Stimulated activated CD8-positive, alpha-beta memory T cell treated with anti-CD3 and anti-CD28 coated beads, Interleukin-4, amount 100 ng/mL, for 4 hours (primary cell): ENCODE data around the gene ENTPD2.
"Not testable (repeated sequence)": the region's sequence is repeated elsewhere in the genome, so short reads cannot be mapped to it uniquely, and the experiment has no call there.

Experiments used
- DNase-seq, 2 donors: peaks; one replicate each; pipeline ENCODE4 v3.0.0-alpha.2; 2020; ENCODE audit warnings: low read depth in 2 of 2, low spot score in 1 of 2

The ENTPD2 gene

DNA sequence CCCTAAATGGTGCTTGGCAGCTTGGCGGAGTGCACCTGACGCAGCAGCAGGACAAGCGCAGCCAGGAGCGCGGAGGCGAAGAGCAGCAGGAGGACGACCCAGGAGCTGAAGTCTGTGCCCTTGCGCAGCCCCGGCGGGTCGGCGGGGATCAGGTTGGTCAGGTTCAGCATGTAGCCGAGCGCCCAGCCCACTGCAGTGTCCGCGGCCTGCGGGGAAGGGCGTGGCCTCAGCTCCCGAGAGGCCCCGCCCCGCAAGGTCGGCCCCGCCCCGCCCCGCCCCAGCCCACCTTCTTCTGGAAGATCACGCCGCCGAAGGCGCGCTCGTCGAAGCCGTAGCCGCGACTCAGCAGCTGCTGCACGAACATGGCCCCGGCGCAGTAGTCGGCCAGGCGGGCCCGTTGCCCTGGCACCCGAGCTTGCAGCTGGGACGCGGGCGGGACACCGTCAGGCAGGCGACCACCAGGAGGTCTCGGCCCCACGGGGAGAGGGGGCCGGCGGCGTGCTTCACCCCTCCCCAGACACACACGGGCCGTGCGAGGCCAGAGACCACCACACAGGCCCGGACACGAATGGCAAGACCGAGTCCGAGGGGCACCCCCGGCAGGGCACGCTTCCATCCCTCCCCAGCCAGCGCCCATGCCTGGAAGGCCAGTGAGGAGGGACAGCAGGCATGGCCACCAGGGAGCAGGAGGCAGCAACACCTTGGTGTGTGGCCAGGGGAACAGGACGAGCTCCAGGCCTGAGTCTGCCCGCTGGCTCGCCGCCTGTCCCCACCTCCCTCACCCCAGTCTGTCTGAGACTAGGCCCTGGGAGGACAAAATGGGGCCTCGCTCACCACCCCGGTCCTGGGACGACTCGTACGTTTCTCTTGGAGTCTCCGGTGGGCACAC, 5.0 kb downstream of the ENTPD2 start:
- DNase-seq, result no peak

DNA sequence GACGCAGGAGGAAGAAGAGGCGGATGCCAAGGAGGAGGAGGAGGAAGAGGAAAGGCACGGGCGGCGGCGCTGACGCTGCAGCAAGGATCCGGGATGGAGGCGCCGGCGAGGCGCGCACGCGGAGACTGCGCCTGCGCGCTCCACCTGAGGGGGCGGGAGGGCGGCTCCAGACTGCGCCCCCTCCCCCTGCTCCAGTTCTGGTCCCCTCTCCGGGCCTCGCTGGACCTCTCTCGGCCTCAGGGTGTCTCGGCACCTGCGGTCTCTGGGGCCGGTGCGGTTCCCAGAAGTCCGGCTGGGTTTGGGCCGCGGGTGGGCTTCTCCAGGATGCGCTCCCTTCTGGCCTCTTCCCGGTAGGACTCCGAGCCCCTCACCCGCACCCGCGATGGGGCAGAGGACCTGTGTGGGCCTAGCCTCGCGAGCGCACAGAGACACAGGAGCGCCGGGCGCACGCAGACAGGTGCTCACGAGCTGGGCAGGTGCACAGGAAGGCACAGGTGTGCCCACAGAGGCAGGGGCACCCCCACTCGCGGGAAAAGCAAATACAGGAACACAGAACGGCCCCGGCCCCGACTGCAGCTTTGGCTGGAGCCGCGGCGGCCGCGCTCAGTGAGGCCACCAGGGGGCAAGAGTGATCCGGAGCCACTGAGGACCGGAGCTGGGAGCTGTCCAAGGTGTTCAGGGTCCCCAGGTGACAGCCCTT, 7.6 kb downstream of the ENTPD2 start, which contains the start of gene NPDC1:
Gene NPDC1, minus strand, starts transcription at position 90 of the 700 bp plus-strand sequence. CDS start 188 bp downstream, outside the sequence.
- peak; percentile 51 to 56 for DNase-seq

DNA sequence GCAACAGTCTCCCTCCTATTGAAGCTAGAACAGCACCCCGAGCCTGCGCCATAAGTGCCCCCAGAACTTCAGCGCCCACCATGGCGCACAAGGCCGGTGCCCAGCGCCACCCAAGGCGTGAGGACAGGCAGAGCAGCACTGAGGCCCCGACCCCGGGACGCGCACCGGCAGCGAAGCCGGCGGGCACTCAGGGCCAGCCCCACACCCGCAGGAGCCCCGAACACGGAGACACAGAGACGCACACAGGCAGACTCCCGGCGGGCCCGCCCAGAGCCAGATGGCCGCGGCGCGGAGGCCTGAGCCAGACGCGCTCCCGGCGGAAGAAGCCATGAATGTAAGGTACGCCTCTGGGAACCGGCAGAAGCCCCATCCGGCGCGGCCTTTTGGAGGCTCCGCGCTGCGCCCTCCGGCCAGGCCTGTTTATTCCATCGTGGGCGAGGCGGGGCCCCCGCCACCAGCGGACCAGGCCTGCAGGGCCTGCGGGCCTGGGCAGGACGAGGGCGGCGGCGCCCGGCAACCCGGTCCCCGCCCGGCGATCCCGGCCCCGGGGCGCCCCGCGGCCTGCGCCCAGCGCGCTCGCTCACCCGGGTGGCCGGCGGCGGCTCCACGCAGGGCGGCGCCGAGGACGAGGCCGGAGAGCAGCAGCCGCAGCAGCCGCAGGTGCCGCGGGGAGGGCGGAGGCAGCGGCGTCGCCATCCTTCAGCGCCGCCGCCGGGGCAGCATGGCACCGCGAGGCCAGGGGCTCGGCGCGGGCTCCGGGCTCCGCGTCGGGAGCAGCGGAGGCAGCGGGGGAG, 8.4 kb downstream of the ENTPD2 start:
- DNase-seq, result no peak

DNA sequence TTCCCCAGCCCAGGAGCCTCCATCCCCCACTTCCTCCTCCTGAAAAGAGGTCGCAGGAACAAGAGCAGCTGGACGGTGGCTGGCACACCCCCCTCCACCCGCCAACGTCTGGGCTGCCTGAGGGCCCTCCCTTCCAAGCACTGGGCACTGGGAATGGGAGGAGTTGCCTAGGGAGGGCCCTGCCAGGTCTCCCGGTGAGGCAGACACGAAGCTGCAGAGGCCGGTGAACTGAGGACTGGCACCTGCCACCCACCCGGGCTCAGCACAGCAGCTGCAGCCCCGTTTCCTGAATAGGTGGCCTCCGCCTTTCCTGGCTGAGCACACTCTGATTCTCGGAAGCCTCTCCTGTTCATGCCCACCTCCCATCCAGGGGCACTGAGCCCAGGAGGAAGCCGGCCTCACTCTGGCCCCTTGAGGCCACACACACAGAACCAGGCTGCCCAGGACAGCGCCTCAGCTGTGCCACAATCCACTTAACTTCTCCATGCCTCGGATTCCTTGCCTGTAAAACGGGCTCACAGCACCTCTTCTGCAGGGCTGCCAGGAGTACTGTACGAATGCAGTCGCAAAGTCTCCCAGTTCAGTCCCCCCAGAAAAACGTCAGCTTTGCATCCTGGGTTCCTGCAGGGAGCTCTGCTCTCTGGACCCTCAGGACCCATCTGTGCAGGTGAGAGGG, 9.2 kb downstream of the ENTPD2 start:
- DNase-seq, result no peak

DNA sequence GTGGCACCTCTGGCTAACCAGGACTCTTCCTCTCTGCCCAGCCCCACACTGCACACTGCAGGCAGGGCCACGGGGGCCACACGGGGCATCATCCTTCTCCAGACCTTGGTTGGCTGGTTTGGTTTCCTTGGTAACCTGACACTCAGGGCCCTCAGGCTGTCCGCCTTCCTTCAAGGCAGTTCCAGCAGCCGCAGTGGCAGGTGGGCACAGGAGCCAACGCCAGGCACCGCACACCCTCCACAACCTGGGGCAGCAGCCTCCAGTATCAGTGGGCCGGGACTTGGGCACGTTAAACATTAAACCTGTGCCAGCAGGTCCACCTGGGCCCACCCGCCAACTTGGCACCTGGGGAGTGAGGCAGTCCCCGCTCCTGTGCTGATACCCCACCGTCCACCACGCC, 9.8 kb downstream of the ENTPD2 start:
- DNase-seq, result no peak

DNA sequence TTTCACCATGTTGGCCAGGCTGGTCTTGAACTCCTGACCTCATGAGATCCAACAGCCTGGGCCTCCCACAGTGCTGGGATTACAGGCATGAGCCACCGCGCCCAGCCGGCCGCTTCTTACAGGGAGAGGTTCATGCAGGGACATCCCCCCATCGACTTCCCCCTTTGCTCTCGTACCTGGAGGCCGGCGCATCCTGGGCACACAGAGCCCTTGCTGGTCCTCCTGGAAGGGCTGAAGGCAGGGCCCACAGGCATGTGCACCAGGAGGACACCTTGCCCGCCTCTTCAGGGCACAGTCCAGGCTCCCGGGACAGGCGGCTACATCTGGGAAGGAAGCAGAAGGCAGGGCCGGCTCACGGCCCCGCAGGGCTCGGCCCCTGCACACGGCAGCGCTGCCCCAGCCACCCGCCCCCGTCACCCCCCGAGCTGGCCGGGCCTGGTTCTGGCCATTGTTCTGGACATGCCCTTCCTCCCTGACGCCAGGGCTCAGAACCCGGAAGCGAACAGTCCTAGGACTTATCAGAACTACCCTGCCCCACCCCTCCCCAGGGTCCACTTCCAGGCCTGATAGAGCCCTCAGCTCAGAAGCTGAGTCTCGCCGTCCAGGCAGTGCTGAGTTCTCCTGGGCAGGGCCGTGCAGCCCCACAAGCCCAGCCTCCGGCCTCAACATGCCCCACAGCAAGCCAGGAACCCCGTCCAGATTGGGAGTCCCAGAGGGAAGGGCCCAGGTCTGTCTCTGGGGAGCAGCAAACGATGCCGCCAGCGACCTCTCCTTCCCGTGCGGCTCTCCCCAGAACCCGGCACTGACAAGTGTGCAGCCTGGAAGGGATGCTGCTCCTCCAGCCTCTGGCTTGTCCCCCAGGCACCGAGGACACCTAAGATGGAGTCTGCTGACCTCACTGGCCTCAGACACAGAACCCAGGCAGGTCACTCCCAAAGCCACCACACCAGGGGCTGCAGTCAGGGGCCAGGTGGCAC, 10.8 kb downstream of the ENTPD2 start:
- DNase-seq, result no peak

DNA sequence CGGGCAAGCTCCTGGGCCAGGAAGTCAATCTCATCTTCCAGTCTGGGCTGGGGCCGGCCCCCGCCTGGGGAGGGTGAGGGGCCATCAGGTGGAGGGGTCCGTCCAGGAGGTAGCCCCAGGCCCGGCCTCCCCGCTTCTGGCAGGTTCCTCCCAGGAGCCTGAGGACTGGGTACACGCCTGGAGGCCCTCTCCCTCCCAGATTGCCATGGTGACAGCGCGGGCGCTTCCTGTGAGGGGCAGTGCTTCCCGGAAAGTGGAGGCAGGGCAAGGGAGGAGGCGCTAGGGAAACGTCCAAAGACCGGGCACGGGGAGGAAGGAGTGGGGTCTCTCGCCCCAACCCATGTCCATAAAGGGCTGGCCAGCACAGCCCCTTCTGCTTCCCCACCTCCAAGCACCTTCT, 12.7 kb downstream of the ENTPD2 start:
- no peak for DNase-seq

DNA sequence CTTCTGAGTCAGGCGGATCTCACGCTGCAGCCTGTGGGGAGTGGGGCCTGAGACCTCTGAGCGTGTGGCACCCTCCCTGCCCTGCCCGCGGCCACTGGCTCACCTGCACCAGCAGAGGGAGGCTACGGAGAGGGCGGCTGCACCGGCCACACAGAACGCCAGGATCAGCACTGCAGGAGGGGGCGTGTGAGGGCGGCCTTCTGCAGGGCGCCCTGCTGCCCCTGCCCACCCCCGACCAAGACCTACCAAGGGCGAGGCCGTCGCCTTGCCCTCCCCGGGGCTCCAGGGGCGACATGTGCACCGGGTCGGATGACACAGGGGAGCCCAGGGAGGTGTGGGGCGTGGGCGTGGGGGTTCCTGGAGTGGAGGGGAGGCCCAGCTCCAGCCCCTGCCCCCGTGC, 13.3 kb downstream of the ENTPD2 start:
- DNase-seq, result no peak

DNA sequence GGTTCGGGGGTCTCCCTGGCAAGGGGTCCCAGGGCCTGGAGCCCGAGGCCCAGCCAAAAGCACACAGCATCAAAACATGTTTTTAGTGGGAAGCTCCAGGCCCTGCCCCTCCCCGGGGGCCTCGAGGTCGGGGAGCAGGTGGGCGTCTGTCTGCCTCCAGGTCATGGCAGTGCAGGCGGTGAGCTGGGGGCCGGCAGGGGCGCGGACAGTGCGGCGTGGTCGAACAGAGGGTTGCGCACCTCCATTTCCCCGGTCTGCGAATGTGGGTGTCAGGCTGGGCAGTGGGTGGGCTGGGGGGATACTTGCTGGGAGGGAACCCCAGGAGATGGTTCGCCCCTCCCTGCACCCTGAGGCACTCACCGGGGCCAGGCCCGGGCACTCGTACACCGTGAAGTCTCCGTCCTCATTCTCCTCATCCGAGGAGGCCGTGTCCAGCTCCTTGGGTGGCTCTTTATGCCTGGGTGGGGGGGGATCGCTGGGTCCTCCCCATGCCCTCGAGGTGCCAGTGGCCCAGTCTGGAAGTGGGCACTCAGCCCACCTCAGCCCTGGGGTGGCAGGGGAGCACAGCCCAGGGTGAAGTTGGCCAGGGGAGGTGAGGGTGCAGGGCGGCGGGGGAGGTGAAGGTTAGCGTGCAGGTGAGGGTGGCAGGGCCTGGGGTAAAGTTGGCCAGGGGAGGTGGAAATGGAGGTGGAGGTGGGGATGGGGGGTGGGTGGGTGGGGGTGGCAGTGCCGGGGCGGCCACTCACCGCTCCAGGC, 14.1 kb downstream of the ENTPD2 start:
- no peak for DNase-seq

DNA sequence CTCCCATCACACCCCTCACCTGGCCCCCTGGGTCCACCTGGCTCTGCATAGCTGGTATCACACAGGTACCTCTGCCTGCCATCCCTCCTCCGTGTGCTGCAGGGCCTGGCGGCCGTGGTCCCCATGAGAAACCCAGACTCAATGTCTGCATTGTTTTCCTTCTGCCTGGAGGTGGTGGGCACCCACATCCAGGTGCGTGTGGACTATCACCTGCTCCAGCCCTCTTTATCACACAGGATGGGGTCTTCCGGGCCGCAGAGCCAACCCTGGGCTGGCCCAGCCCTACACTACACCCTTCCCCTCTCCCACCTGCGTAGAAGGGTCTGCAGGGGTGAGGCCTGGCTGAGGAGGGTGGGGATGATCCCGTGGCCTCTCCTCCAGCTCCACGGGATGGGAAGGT, 14.9 kb downstream of the ENTPD2 start:
- no peak for DNase-seq

DNA sequence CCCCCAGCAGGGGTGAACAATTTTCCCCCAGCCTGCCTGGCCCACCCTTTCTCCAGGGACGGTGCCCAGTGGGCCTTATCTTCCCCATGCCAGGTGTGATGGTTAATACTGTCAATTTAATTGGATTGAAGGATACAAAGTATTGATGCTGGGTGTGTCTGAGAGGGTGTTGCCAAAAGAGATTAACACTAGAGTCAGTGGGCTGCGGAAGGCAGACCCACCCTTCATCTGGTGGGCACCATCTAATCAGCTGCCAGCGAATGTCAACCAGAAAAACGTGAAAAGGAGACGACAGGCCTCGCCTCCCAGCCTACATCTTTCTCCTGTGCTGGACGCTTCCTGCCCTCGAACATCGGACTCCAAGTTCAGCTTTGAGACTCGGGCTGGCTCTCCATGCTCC, 16.4 kb downstream of the ENTPD2 start:
- no peak for DNase-seq

DNA sequence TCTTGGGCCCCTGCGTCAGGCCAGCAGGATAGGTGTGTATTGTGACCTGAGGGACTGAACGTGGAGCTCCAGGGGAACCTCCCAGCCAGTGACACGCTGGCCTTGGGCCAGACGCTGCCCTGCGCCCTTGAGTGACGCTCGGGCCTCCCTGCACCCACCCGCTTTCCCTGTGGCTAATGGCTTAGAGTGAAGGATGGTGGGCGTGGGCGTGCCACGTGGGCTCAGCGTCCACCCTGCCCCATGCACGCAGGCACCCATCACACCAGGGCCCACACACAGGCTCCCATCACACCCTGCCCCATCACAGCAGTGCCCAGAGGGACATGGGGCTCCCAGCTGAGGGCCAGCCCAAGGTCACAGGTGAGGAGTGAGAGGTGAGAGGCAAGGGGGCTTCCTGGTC, 16.8 kb downstream of the ENTPD2 start:
- DNase-seq, result no peak

DNA sequence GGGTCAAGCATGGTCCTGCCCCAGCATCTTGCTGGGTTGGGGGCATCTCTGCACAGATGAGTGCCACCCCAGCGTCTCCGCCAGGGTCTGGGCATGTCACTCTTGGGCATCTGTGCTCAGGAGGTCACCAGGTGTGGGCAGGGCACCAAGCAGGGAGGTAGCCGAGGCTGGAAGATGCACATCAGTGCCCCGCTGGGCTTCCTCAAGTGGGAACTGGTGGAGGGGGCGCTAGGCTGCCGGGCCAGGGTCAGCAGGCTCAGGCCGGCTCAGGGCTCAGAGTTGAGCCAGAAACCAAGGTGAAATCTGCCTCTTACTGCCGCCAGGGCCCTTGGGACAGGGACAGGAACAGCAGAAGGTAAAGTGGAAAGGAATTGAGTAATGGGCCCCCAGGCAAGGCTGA, 17.9 kb downstream of the ENTPD2 start:
- DNase-seq, result no peak

DNA sequence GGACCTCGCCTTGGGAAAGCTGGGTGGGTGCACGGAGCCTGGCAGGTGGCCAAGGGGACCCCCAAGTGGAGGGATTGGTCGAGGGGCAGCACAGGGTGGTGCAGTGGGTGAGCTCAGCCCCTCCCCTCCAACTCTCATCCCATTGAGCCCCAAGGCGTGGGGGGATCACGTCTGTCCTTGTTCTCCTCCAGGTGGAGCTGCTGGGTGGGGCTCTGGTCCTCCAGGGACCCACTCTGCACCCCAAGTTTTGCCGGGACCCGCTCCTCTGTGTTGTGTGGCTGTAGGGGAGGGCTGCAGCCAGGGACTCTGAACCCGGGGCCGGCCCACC, 18.4 kb downstream of the ENTPD2 start:
- no peak for DNase-seq

DNA sequence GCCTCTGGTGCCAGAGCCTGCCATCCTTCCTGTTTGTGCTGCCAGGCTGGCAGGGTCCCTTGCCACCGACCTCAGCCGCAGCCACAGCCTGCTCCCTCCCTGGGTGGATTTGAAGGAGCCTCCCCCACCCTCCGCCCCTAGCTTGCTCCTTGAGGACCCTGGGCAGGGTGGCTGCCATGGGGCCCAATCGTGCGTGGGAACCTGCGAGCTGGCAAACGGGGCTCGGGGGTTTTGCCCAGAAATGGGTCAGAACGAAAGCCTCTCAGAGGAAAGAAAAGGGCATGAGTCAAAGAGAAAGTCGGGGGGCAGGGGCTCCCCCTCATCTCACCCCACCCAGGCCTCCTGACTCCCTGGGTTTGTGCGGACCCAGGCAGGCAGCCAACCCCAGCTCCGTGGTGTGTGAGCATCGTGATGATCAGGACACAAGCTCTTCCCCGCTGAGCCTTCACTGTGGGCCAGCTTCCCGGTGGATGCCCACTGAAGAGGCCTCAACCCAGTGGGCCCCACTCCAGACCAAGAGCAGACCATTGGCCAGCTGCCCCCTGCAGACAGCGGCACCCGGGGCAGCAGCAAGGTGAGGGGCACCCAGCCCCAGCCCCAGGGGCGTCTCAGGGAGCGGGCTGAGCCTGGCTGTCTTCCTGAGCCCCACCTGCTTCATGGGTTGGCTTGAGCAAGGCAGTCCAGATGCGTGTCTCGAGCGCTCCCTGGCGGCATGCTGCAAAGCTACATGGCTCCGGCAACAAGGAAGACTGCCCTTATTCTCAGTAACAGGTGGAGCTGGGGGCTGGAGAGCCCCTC, 19.0 kb downstream of the ENTPD2 start:
- DNase-seq, result peak; percentile 72 to 73

DNA sequence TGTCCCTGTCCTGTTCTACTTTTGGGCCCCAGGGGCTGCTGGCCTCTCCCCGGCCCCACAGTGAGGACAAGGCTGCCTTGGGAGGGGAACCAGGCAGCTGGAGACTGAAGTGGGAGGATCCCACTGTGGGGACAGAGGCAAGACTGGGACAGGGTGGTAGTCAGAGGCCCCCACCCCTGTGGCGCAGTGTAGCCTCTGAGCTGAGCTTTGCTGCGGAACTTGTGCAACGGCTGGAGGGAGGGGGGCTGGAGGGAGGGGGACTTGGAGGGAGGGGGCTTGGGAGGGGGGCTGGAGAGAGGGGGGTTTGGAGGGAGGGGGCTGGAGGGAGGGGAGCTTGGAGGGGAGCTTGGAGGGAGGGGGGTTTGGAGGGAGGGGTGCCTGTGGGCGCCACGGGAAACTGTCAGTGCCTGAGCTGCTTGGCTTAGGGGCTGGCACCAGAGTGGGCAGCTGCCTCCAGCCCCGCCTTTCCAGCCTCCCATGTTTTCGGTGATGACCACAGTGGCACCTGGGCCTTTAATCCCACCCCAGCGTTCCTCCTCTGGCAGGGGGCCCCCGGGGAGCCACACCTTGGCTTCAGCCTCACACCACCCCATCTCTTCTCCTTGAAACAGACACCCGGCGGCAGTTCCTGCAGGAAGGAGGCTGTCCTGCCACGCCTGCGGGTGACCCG, 19.7 kb downstream of the ENTPD2 start:
- no peak for DNase-seq

DNA sequence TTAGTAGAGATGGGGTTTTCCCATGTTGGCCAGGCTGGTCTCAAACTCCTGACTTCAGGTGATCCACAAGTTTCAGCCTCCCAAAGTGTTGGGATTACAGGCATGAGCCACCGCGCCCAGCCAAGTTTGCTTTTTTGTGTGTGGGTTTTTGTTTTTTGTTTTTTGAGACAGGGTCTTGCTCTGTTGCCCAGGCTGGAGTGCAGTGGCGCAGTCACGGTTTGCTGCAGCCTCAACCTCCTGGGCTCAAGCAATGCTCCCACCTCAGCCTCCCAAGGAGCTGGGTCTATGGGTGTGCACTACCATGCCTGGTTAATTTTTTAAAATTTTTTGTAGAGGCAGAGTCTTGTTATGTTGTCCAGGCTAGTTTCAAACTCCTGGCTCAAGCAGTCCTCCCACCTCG, 20.4 kb downstream of the ENTPD2 start:
- not testable (repeated sequence) for DNase-seq

DNA sequence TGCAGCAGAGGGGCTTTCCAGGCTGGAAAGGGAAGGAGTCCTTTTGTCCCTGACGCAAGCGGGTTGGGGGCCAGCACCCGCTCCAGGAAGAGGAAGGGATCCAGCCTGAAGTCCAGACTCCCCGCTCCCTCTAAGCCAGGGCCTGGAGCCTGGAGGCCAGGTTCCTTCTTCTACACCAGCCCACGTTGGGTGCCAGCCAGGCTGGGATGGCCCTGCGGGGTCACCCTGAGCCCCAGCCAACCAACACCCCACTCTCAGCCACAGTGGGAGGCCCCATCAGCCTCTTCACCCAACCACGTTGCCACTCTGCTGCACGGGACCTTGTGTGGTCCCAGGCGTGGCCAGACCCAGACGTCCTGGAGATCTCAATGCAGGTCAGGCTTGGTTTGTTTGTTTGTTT, 21.0 kb downstream of the ENTPD2 start:
- no peak for DNase-seq
